HK-2 (cell line): ENCODE results near the gene TMEM132C.
"Not testable (repeated sequence)": the region's sequence is repeated elsewhere in the genome, so short reads cannot be mapped to it uniquely, and the experiment has no call there.

ENCODE experiments used
- DNase-seq: peaks from one replicate; pipeline ENCODE4 v3.0.0-alpha.2; 2018; ENCODE audit not compliant: unreplicated experiment

Gene TMEM132C

GRCh38 chr12:128267131-128267622, at the start of gene TMEM132C:
TMEM132C (plus strand) TSS chr12:128267170; CDS start chr12:128267403, 233 bp downstream.
- no peak for DNase-seq

GRCh38 chr12:128224226-128224625, 42.7 kb upstream of the TMEM132C start:
- no peak for DNase-seq

DNA sequence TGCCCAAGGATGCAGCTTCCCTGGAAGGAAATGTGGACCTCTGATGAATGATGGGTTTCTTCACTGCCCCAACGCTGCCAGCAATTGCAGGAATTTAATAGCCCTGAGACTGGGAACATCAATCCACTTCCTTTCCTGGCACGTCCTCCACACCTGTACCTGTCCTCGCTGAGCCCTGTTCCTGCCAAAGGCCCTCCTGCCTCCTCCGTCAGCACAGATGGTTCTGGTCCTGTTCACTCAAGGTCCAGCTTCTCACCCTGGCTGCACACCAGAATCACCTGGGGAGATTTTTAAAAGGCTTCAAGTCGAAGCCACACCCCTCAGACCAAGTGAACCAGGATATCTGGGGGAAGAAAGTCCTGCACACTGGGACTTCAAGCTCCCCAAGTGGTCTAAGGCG, 38.4 kb upstream of the TMEM132C start:
- DNase-seq = no peak

GRCh38 chr12:128235635-128236417, 31.1 kb upstream of the TMEM132C start:
- DNase-seq = no peak

- no peak for DNase-seq
Observed at GRCh38 chr12:128236525-128236924, 30.4 kb upstream of the TMEM132C start.

GRCh38 chr12:128240745-128241144, 26.2 kb upstream of the TMEM132C start:
- DNase-seq = no peak

DNA sequence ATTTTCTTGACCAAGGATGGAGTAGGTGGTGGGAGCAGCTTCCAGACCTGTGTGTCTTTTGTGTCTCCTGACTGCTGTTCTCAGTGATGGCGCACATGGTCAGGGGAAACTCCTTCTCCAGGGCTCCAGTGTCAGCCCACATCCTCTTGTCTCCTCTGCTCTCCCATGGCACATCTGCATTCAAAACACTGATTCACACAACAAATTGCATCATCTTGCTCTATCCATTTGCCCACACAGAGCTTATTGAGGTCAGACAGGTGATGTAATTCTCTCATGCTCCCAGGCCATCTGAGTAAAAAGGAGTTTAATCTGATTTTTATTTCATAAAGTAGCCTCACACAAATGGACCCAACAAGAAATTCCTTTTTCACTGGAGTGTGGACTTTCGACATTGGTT, 21.8 kb upstream of the TMEM132C start:
- no peak for DNase-seq

DNA sequence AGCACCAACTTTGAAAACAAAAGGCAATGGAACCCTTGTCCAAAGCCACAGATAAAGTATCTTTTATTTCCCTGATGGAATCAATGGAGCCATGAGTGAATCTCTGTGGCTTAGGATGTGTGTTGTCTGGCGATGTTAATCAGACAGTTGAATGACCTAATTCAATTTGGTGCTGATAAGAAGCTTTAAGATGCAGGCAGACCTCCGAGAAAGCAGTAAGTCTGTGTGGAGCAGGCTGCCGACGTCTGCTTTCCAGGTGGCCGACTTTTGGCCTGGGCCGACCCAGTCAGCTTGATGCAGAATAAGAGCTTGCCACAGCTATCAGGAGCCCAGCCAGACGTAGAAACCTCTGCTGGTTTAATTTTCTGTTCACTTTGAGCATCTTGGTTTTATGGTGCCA, 21.1 kb upstream of the TMEM132C start:
- DNase-seq = no peak

DNA sequence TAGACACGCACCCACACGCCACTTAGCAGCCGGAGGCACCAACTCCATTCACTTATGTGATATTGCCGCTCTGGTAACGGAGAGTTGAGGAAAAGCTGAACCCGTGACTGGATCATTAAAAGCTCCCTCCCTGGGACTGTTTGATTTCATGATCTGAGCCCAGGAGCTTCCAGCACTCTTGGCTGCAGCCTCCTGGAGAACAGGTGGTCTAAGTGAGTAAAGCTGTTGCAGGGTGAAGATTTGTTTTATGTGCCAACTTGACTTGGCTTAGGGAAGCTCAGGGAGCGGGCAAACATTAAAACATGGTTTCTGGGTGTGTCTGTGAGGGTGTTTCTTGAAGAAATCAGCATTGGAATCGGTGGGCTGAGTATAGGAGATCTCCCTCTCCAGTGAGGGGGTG, 16.9 kb upstream of the TMEM132C start:
- DNase-seq = no peak

DNA sequence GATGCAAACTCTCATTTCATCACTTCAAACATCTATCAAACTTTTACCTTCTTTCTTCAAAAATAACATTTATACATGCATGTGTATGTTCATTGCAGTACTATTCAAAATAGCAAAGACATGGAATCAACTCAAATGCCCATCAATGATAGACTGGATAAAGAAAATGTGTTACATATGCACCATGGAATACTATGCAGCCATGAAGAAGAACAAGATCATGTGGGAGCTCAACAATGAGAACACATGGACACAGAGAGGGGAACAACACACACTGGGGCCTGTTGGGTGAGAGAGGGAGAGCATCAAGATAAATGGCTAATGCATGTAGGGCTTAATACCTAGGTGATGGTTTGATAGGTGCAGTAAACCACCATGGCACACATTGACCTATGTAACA, 13.1 kb upstream of the TMEM132C start:
- not testable (repeated sequence) for DNase-seq

- no peak for DNase-seq
Observed at GRCh38 chr12:128258866-128259555, 8.0 kb upstream of the TMEM132C start.

GRCh38 chr12:128259556-128260070, 7.4 kb upstream of the TMEM132C start:
- DNase-seq = peak; percentile 17

DNA sequence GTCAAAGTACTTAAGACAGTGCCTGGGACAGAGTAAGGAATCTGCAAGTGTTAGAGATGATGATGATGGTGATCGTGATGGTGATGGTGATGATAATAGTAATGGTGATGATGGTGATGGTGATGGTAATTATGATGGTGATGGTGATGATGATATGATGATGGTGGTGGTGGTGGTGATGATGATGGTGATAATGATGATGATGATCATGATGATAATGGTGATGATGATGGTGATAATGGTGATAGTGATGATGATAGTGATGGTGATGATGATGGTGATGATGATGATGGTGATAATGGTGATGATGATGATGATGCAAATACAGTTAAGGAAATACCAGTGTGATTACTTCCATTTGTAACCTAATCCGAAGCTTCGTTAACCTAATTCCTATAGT, 5.2 kb upstream of the TMEM132C start:
- no peak for DNase-seq

DNA sequence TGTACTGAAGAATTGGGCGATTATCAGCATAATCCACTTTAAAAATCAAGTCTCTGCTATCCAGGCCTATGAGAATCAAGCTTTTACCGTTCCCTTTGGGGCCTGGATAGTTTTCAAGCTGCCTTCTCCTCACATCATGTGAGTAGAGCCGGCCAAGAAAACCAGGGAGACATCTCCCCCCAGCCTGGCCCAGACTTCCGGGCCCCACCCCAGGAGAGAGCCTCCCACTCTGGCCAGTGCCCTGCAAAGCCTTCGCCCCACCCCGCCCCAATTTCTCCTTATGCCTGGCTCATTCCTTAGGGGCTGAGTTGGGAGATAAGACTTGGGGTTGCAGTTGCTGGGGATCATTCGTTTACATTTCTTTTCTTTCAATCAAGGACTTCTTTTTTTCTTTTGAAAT, 1.4 kb upstream of the TMEM132C start:
- no peak for DNase-seq

GRCh38 chr12:128266086-128266485, 884 bp upstream of the TMEM132C start:
- DNase-seq = no peak

DNA sequence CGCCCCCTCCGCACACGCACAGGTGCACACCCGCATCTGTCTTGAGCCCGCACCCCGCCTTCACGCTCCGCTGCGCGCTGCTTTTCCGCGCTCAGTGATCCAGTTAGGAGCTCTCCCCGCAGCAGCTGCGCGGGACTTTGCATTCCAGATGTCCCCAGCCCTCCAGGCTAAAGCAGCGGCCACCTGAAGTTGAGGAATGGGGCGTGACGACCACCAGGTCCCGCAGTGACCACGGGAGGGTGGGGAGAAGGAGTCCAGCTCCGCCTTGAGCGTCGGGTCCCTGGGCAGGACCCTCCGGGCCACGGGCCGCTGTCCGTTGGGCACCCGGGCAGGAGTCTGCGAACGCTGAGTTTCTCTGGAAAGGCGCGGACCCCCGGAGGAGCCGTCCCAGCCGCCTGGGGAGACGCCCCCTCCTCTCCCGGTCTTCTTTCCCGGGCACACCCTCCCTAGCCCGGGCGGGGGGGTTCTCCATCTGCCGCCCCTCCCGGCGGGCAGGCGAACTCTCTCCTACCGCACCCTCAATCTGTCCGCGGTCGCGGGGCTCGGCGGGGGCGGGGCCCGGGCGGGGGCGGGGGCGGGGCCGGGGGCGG, 334 bp upstream of the TMEM132C start:
- DNase-seq = no peak

- DNase-seq = no peak
Observed at GRCh38 chr12:128267651-128268378, 845 bp downstream of the TMEM132C start.

- no peak for DNase-seq
Observed at GRCh38 chr12:128268379-128268995, 1.5 kb downstream of the TMEM132C start.

GRCh38 chr12:128269181-128269591, 2.2 kb downstream of the TMEM132C start:
- no peak for DNase-seq

- DNase-seq = no peak
Observed at GRCh38 chr12:128276471-128276870, 9.5 kb downstream of the TMEM132C start.

DNA sequence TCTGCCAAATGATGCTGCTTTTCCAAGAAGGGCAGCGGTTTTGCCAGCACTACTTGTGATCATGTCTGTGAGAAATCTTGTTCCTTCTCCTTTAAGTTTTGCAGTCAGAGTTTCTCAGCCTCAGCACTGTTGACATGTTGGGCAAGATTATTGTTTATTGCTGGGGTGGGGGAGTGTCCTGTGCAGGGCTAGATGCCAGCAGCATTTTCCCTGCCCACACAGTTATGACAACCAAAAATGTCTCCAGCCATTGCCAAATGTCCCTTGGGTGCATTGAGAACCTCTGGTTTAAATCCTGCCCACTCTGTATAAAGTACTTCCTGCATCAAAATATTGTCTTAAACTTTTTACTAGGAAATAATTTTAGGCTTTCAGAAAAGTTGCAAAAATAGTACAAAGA, 20.0 kb downstream of the TMEM132C start:
- DNase-seq = no peak
